GM21717 (cell line): ENCODE results near the gene FOXJ1.

Source experiments
- ATAC-seq: cut with Tn5 transposase; IDR thresholded peaks from one replicate; pipeline ENCODE4 v1.9.1; 2021; ENCODE audit warnings: mild to moderate bottlenecking, moderate library complexity; ENCODE audit not compliant: unreplicated experiment

The FOXJ1 gene

GRCh38 chr17:76142039-76142584 is 1.1 kb upstream of the FOXJ1 start:
- no peak for ATAC-seq

- ATAC-seq = no peak
Measured at GRCh38 chr17:76140661-76141211, 309 bp downstream of the FOXJ1 start.

GRCh38 chr17:76139801-76140660 is 1.0 kb downstream of the FOXJ1 start:
- no peak for ATAC-seq

GRCh38 chr17:76138896-76139752 is 1.9 kb downstream of the FOXJ1 start:
- no peak for ATAC-seq

GRCh38 chr17:76138234-76138895 is 2.7 kb downstream of the FOXJ1 start:
- no peak for ATAC-seq

GRCh38 chr17:76137351-76138233 is 3.5 kb downstream of the FOXJ1 start:
- no peak for ATAC-seq

- ATAC-seq = no peak
Measured at GRCh38 chr17:76137001-76137350, 4.1 kb downstream of the FOXJ1 start.

- no peak for ATAC-seq
Measured at GRCh38 chr17:76136276-76137000, 4.6 kb downstream of the FOXJ1 start.

- ATAC-seq = no peak
Measured at GRCh38 chr17:76135810-76136188, 5.2 kb downstream of the FOXJ1 start.

- no peak for ATAC-seq
Measured at GRCh38 chr17:76134911-76135809, 5.9 kb downstream of the FOXJ1 start.

- no peak for ATAC-seq
Measured at GRCh38 chr17:76132574-76133338, 8.3 kb downstream of the FOXJ1 start.

GRCh38 chr17:76131692-76132573 is 9.1 kb downstream of the FOXJ1 start:
- no peak for ATAC-seq

GRCh38 chr17:76131051-76131691 is 9.9 kb downstream of the FOXJ1 start:
- ATAC-seq = no peak

GRCh38 chr17:76130473-76130872 is 10.6 kb downstream of the FOXJ1 start:
- no peak for ATAC-seq

- ATAC-seq = no peak
Measured at GRCh38 chr17:76125922-76126321, 15.1 kb downstream of the FOXJ1 start.

- no peak for ATAC-seq
Measured at GRCh38 chr17:76125391-76125675, 15.7 kb downstream of the FOXJ1 start.
